GM13976 (cell line): Measurements from ENCODE around the gene HDLBP.

ENCODE experiments used
- DNase-seq: peaks from one replicate; pipeline ENCODE4 v3.0.0; 2012; ENCODE audit warnings: low spot score
- in situ Hi-C: fragments of 300-500 bp; cut with MboI; formaldehyde crosslinking; loops from one replicate; pipeline ENCODE4 v1.12.0; 2022; ENCODE audit warnings: low sequenced_read_pairs, mixed read lengths, inconsistent platforms; ENCODE audit not compliant: unreplicated experiment
- TF ChIP-seq, protein P1 (sequence below): IDR thresholded peaks from 2 replicates; pipeline ENCODE4 v1.5.1; 2012; ENCODE audit warnings: borderline replicate concordance, mild to moderate bottlenecking; ENCODE audit not compliant: insufficient read depth; ENCODE audit errors: extremely low read depth, missing control alignments, control extremely low read depth

HDLBP gene

DNA sequence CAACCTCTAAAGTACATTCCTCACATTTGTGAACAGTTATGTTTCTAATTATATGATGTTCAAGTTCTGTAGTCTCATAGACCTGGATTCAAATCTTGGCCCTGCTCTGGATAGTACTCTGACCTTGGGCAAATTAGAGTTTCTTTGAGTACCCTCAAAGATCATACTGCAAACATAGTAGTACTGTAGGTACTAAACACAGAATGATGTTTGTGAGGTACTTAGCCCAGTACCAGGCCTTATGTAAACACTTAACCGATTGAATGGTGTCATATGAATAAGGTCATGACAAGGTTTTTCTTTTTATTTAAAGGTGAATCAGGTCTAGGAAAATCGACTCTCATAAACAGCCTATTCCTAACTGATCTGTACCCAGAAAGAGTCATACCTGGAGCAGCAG is 19.3 kb upstream of the HDLBP start:
- DNase-seq, result no peak
- in situ Hi-C loops, result no loop called here
- TF ChIP-seq, protein P1, sequence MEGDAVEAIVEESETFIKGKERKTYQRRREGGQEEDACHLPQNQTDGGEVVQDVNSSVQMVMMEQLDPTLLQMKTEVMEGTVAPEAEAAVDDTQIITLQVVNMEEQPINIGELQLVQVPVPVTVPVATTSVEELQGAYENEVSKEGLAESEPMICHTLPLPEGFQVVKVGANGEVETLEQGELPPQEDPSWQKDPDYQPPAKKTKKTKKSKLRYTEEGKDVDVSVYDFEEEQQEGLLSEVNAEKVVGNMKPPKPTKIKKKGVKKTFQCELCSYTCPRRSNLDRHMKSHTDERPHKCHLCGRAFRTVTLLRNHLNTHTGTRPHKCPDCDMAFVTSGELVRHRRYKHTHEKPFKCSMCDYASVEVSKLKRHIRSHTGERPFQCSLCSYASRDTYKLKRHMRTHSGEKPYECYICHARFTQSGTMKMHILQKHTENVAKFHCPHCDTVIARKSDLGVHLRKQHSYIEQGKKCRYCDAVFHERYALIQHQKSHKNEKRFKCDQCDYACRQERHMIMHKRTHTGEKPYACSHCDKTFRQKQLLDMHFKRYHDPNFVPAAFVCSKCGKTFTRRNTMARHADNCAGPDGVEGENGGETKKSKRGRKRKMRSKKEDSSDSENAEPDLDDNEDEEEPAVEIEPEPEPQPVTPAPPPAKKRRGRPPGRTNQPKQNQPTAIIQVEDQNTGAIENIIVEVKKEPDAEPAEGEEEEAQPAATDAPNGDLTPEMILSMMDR, result no peak

DNA sequence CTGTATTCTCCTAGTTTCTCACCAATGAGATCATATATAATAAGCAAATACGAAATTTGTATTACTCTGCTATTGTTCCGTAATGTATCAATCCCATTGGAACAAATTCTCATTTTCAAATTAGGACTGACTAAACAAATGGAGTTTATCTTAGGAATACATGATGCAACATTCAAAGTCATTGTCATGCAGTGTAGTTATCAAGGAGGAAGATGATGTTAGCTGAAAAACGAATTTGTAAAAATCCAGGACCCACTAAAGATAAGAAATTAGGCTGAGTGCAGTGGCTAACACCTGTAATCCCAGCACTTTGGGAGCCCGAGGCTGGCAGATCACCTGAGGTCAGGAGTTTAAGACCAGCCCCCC is 15.1 kb upstream of the HDLBP start:
- in situ Hi-C loops, result no loop called here
- DNase-seq, result no peak
- TF ChIP-seq, protein P1, result no peak

DNA sequence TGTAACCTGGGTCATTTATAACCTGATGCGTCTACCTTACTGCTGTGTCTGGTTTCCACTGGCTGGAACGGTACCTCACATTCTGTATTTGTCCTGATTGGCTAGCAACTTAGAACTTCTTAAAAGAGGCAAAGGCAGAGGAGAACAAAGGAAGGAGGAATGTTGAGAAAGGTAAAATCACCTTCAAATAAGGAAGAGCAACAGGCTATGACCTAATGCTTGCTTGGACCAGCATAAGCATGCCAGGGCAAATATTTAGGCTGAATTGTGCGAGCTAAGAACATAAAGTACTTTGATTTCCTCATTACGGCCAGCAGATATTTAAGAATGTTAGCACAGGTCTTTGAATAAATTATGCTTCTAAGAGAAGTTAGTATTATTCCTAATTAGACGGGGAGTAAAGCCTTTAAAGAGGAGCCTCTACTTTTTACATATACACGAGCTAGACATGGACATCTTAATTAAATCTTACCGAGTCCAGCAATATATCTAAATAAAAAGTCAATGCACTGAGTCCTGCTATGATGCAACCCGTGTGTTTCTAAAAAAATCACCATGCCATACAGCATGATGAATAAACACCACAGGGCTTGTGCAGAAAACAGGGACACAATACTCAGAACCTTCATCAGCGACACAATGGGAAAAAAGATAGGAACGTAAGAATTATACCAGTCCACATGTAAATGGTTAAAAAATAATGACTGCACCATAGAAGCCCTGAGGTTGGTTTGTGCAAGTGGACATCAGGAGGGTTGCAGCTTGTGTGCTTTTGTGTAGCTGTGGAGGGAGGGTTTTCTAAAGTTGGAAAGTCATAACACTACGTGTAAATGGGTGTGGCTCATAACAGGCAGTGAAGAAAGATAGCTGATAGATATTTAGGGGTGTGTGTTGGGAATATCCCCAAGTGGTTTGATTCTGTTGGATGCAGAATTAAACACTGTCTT is 14.5 kb upstream of the HDLBP start:
- in situ Hi-C loops, result no loop called here
- TF ChIP-seq, protein P1, result no peak
- DNase-seq, result no peak

DNA sequence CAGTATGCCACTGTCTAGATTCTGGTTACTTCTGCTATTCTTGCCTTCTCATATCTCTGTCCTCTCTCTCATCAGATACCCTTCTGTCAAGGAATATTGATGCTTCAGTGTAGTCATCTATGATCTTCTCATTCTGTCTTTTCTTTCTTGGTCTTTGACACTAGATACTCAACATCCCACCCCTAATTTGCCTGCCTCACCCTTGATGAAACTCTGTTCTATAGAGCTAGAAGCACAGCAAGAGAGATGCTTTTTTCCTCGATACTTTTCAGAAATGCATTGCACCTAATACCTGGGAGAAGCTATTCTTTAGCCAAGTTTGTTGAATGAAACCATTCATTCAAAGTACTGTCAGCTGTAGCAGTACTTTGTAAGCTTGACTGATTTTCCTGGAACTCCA is 9.8 kb upstream of the HDLBP start:
- no peak for DNase-seq
- TF ChIP-seq, protein P1, result no peak
- in situ Hi-C loops, result no loop called here

DNA sequence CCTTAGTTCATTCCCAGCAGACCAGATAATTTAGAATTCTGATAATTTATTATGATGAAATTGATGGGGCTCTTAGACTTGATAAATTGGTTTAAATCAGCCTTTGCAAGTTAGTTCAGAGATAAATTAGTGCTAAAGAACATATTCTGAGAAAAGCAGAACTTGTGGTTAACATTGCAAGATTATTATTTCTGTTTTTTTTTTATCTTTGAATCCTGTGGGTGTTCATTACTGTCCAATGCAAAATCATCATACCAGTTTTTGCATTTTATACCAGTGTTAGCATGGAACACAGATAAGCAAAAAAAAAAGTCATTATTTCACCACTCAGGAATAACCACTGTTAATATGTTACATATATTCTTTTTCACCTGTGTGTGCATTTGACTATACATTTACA is 9.3 kb upstream of the HDLBP start:
- DNase-seq, result no peak
- in situ Hi-C loops, result no loop called here
- TF ChIP-seq, protein P1, result no peak

DNA sequence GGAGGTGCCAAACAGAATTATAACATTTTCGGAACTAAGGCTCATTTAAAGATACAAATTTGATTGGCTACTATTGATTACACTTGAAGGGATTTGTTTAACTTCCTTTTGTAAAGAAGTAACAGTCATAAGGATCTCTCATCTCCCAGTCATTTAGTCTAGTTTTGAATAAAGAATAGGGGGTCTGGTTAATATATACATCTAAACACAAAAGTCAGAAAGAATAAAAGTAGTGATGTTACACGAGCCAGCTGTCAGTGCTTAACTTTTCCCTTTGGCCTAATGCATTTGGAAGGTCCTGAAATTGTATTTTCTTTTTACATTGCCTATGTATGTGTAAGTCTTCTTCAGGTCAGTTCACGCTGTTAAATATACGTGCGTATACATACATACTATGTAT is 8.3 kb upstream of the HDLBP start:
- no peak for DNase-seq
- in situ Hi-C loops, result no loop called here
- TF ChIP-seq, protein P1, result no peak

DNA sequence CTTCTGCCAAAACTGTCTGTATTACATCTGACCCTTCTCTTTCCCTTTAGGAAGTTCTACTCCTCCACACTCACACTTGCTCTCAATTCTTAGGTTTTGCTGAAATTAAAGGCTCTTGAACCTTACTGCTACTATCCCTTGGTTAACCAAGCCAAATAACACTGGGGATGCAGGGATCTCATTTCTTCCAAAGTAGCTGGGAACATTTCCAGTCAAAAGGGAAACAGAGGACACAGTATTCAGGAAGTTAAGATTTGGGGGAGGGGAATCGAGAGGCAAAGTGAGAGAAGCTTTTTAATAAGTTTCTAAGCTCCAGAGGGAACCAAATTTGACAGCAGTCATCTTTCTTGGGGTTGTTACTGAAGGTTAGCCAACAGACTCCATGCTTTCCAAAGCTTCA is 6.4 kb upstream of the HDLBP start:
- in situ Hi-C loops, result no loop called here
- TF ChIP-seq, protein P1, result no peak
- DNase-seq, result no peak
